GM23338 (cell line): ENCODE data around the gene MAFB.

Experiments used
- CREB1 ChIP-seq: fragments of 250-450 bp; sonication (Bioruptor Pico); IDR thresholded peaks from 2 replicates; pipeline ENCODE4 v1.5.0; 2020; ENCODE audit warnings: low read depth, mild to moderate bottlenecking, moderate library complexity
- CTCF ChIP-seq, 2 experiments: fragments of 200-600 bp in 1 of 2; sonication (generic) in 1 of 2; conservative IDR thresholded peaks; 2 replicates each; pipeline versions ENCODE4 v1.5.1 to v1.6.1; 2016 to 2017; ENCODE audit warnings: antibody characterized with exemption in 2 of 2, low read depth in 2 of 2, mild to moderate bottlenecking in 2 of 2, moderate library complexity in 1 of 2
- ETS1 ChIP-seq: IDR thresholded peaks from 2 replicates; pipeline ENCODE4 v1.6.1; 2016; ENCODE audit warnings: antibody characterized with exemption
- EZH2 ChIP-seq: fragments of 200-600 bp; sonication (generic); IDR thresholded peaks from one replicate; pipeline ENCODE4 v1.8.0; 2017; ENCODE audit warnings: antibody characterized with exemption, mild to moderate bottlenecking, low read depth; ENCODE audit not compliant: unreplicated experiment
- EZH2phosphoT487 ChIP-seq: fragments of 200-600 bp; sonication (generic); IDR thresholded peaks from one replicate; pipeline ENCODE4 v1.8.1; 2018; ENCODE audit warnings: antibody characterized with exemption; ENCODE audit not compliant: unreplicated experiment
- NANOG ChIP-seq: IDR thresholded peaks from 2 replicates; pipeline ENCODE4 v1.6.1; 2016; ENCODE audit warnings: antibody characterized with exemption, borderline replicate concordance
- POLR2AphosphoS5 ChIP-seq: IDR thresholded peaks from 2 replicates; pipeline ENCODE4 v1.6.1; 2016; ENCODE audit warnings: antibody characterized with exemption, low read depth
- TF ChIP-seq, protein P1 (sequence below): IDR thresholded peaks from one replicate; pipeline ENCODE4 v1.6.1; 2018; ENCODE audit warnings: antibody characterized with exemption; ENCODE audit not compliant: unreplicated experiment

- no peak for TF ChIP-seq CTCF (conservative IDR thresholded peaks at IDR 0.05; ENCODE audit: low read depth in 2 of 2)
- TF ChIP-seq POLR2AphosphoS5, result no peak
- TF ChIP-seq EZH2, result no peak
- no peak for TF ChIP-seq ETS1
- TF ChIP-seq, protein P1, sequence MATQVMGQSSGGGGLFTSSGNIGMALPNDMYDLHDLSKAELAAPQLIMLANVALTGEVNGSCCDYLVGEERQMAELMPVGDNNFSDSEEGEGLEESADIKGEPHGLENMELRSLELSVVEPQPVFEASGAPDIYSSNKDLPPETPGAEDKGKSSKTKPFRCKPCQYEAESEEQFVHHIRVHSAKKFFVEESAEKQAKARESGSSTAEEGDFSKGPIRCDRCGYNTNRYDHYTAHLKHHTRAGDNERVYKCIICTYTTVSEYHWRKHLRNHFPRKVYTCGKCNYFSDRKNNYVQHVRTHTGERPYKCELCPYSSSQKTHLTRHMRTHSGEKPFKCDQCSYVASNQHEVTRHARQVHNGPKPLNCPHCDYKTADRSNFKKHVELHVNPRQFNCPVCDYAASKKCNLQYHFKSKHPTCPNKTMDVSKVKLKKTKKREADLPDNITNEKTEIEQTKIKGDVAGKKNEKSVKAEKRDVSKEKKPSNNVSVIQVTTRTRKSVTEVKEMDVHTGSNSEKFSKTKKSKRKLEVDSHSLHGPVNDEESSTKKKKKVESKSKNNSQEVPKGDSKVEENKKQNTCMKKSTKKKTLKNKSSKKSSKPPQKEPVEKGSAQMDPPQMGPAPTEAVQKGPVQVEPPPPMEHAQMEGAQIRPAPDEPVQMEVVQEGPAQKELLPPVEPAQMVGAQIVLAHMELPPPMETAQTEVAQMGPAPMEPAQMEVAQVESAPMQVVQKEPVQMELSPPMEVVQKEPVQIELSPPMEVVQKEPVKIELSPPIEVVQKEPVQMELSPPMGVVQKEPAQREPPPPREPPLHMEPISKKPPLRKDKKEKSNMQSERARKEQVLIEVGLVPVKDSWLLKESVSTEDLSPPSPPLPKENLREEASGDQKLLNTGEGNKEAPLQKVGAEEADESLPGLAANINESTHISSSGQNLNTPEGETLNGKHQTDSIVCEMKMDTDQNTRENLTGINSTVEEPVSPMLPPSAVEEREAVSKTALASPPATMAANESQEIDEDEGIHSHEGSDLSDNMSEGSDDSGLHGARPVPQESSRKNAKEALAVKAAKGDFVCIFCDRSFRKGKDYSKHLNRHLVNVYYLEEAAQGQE, result no peak
- TF ChIP-seq NANOG, result no peak
- no peak for TF ChIP-seq CREB1
- TF ChIP-seq EZH2phosphoT487, result no peak
These were observed 15.0 kb upstream of the MAFB start for GRCh38 chr20:40703975-40704530.
